ENCODE data around the gene PFKP.

PFKP gene

GRCh38 chr10:3074985-3075600 lies 7.7 kb downstream of the PFKP start:
- TF ChIP-seq CTCF (IDR thresholded peaks at IDR 0.05): no peak

- no peak for TF ChIP-seq CTCF (IDR thresholded peaks at IDR 0.05)
Observed at GRCh38 chr10:3076138-3076537, 8.8 kb downstream of the PFKP start.

- no peak for TF ChIP-seq CTCF (IDR thresholded peaks at IDR 0.05)
Observed at GRCh38 chr10:3077509-3077908, 10.2 kb downstream of the PFKP start.

GRCh38 chr10:3077940-3078630 lies 10.7 kb downstream of the PFKP start:
- TF ChIP-seq CTCF (IDR thresholded peaks at IDR 0.05): no peak

- no peak for TF ChIP-seq CTCF (IDR thresholded peaks at IDR 0.05)
Observed at GRCh38 chr10:3081383-3081981, 14.1 kb downstream of the PFKP start.

GRCh38 chr10:3082290-3082689 lies 14.9 kb downstream of the PFKP start:
- TF ChIP-seq CTCF (IDR thresholded peaks at IDR 0.05): no peak

- TF ChIP-seq CTCF (IDR thresholded peaks at IDR 0.05): no peak
Observed at GRCh38 chr10:3085785-3086567, 18.6 kb downstream of the PFKP start.
